Pons (tissue), 1 donor: ENCODE measurements around the gene NOM1.
"Not testable (repeated sequence)": the region's sequence is repeated elsewhere in the genome, so short reads cannot be mapped to it uniquely, and the experiment has no call there.

Experiments
- DNase-seq: peaks from one replicate; pipeline ENCODE4 v3.0.0-alpha.2; 2016; ENCODE audit warnings: low spot score

Gene NOM1

DNA sequence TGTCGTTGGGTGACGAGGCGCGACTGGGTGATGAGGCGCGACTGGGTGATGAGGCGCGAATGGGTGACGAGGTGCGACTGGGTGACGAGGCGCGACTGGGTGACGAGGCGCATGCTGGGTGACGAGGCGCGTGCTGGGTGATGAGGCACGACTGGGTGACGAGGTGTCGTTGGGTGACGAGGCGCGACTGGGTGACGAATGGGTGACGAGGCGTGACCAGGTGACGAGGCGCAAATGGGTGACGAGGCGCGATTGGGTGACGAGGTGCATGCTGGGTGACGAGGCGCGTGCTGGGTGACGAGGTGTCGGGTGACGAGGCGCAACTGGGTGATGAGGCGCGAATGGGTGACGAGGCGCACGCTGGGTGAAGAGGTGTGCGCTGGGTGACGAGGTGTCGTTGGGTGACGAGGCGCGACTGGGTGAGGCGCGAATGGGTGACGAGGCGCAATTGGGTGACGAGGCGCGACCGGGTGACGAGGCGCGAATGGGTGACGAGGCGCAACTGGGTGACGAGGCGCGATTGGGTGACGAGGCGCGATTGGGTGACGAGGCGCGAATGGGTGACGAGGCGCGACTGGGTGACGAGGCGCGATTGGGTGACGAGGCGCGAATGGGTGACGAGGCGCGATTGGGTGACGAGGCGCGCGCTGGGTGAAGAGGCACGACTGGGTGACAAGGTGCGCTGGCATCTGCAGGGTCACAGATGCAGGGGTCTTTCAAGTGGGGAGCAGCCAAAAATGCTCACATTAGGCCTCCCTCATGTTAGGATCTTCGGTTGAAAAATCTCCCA, 7.9 kb upstream of the NOM1 start:
- no peak for DNase-seq

DNA sequence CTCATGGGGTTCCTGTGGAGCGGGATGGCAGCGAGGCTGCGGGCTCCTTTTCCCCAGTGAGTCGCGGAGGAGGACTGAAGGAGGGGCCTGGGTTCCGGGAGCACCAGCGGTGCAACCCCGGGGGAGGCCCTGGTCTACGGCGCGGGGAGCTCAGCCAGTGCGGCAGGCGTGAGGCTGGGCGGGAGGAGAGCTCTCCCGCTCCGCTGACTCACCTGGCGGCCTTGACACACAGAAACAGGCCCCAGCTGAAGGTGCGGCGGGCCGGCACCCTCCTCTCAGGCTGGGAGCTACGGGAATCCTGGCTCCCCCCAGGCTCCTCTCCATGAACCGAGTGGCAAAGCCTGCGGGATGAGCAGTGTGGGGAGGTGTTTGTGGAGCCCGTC, 6.8 kb upstream of the NOM1 start:
- no peak for DNase-seq

DNA sequence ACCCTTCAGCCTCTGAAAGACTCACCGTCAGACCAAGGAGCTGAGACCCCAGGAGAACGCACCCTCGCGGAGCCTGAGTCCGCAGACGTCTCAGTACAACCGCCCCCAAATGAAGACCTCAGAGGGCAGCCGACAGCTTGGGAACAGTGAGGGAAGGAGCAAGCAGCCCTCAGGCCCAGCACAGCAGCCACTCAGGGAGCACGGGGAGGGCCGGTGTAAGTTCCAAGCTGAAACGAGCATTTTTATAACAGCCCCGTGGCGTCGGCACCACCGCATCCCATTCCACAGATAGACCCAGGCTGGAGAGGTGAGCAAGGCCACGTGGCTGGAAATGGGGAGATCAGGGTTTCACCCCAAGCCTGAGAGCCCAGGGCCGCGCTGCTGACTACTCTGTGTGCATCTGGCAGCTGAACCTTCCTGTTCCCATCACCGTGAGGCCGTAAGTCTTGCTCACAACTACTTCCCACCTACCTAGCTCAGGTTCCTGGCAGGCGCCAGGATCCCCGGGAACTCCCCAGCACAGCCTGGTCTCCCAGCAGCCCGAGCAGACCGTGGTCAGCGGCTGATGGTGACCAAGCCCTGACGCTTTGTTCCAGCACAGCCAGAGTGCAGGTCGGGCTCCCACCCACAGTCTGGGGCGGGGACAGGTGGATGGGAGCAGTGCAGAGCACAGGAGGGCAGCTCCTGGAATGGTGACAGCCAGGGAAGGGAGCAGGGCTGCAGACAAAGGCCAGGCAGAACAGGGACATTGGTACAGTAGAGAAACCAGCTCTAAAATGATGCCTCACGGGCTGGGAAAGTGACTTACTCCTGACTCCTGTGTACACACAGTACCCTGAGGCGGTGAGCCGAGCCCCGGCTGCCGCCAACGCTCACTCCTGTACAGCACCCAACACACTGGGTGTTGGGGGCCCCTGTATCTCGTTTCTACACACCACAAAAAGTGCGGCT, 6.1 kb upstream of the NOM1 start:
- DNase-seq: no peak

DNA sequence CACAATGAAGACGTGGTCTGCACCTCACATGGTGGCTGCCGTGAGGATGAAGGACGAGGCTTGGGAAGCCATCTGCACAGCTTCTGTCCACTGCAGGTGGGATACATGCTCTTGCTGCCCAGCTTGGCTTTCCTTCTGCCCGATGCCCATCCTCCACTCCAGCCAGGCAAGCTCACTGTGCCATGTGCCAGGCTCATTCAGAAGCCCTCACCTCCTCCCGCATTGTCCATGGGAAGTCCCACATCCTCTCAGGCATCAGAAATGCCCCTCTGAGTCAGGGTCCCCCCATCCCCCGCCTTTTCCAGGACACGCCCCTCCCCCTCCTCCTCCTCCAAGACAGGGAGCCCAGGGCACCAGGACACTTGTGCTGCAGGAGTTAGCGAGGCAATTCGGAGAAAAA, 4.6 kb upstream of the NOM1 start:
- DNase-seq: no peak

DNA sequence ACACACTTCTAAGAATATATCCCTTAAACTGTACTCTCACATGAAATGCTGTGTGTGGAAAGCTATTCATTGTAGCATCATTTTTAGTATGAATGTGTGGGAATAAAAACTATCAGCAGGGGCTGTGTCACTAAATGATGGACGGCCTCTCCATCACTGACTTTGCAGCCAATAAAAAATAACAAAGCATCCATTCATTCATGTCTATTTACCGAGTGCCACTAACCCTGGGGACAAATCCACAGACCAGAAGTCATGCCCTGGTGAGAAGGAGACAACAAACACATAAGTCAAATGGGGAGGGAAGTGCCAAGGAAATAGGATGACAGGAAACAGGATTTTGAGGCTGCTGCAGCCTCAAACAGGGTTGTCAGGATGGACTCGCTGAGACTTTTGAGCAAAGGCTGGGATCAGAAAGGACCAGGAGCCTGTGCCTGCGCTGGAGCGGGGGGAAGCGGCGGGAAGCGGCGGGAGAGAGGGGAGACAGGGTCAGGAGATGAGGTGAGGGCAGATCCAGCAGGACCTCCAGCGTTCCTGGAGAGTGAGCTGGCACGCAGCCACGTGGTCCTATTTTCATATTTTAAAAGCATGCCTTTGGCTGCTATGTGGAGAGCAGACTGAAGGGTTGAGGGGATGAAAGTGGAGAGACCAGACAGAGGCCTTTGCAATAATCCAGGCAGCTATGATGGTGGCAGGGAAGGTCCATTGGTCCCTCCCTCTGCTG, 2.2 kb upstream of the NOM1 start:
- DNase-seq: peak; percentile 79

DNA sequence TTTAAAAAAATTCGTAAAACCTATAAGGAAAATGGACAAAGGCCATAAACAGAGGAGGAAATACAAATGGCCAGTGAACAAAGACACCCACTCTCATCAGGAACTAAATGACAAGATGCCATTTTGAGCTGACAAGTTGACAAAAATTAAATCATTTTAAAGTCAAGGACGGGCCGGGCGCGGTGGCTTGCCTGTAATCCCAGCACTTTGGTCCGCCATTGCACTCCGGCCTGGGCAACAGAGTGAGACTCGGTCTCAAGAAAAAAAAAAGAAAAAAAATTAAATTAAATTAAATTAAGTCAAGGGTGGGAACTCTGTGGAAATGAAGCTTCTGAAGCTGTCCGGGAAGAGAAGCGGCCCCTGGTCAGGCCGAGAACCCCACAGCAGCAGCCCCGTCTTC, 1.2 kb upstream of the NOM1 start:
- no peak for DNase-seq

DNA sequence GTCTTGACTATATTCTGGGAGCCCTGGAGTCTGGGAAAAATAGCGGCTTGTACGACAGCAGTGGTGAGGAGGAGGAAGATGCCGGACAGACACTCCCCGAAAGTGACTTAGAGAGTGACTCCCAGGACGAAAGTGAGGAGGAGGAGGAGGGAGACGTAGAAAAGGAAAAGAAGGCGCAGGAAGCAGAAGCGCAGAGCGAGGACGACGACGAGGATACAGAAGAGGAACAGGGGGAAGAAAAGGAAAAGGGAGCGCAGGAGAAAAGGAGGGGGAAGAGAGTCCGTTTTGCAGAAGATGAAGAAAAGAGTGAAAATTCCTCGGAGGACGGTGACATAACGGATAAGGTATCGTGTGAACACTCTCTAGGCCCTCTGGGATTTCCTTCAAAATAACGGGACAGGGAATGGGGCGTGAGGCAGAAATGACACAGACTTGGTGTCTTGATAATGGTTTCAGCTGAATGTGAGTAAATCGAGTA, 908 bp downstream of the NOM1 start:
- no peak for DNase-seq

DNA sequence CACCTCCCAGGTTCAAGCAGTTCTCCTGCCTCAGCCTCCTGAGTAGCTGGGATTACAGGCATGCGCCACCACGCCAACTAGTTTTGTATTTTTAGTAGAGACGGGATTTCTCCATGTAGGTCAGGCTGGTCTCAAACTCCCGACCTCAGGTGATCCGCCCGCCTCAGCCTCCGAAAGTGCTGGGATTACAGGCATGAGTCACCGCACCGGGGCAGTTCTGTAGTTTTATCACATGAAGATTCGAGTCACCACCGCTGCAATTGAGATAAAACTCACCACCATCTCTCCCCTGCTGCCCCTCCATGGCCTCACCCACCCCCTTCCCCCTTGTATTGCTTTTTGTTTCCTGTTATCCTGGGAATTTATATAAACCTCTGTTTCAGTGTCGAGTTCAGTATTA, 3.7 kb downstream of the NOM1 start:
- DNase-seq: not testable (repeated sequence)

DNA sequence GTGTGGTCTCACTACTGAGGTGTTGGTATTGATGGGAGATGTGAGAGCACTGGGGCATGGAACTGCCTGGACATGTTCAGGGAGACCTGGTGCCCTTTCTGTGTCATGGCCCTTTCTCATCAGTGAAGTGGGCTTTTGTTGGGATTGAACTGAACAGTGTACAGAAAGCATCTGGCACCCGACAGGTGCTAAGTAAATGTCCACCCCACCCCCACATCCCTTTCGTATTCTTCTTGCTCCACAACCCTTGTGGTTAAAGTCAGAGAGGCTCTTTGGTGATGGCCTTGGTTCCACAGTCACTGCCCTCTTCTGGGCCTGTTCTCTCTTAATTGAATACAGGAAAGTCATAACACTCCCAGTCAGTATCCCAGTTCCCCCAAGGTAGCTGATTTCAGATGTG, 5.4 kb downstream of the NOM1 start:
- no peak for DNase-seq

DNA sequence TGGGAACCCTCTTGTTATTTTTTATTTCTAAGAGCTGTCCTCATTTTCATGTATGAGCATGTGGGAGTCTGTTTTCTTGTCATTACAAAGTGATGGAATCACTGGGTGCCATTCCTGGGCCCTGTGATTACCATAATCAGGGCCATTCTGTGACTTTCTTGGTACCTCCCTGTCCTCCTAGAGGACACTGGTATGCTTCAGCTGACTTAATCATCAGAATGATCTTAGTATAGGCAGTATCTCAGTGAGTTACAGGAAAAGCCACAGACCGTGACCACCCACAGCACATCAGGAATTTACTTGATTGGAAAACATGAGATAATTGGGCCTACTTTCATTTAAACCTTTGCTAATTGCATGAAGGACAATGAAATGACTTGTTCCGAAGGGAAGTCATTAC, 7.2 kb downstream of the NOM1 start:
- DNase-seq: no peak

DNA sequence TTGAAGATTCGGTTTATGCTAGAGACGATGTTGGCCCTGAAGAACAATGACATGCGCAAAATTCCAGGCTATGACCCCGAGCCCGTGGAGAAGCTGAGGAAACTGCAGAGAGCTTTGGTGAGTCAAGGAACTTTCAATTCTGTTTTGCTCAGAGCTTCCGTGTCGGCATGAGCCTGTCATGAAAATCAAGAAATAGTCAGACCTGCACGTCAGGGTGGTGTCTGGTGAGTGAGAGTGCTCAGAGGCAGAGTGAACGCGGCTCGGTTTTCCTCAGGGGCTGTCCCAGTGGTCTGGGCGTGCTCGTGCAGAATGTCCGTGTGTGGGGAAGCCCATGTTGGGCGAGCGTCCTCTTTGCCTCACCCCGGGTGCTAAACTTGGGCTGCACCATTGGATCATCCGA, 12.6 kb downstream of the NOM1 start:
- DNase-seq: no peak

DNA sequence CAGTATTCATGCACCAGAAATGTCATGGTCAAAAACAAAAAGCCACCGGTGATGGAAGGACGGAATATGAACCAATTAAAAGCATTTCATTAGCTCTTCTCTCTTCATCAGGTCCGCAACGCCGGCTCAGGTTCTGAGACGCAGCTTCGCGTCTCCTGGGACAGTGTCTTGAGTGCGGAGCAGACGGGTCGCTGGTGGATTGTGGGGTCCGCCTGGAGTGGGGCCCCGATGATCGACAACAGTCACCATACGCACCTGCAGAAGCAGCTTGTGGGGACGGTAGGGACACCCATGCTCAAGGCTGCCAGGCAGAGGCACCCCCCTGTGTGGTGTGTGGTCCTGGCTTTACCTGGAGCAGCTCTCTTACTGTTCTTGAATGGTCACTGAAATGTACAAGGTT, 13.4 kb downstream of the NOM1 start:
- no peak for DNase-seq

DNA sequence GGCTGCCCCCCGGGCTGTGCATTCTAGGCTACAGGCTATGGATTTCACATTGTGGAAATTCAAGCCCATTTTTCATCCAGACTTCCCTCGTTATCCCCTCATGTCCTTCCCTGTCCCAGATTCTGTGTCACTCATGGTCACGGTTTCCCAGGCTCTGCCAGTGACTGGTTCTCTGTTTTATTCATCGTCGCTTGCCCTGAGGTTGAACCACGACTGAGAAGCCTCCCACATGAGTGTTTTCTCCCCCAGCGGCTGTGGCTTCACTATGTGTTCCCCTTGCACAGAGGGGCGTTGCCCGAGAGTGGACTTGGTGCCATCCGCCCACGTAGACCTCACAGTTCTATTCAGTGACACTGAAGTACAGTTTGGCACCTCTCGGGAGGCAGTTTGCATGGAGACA, 14.0 kb downstream of the NOM1 start:
- DNase-seq: no peak

DNA sequence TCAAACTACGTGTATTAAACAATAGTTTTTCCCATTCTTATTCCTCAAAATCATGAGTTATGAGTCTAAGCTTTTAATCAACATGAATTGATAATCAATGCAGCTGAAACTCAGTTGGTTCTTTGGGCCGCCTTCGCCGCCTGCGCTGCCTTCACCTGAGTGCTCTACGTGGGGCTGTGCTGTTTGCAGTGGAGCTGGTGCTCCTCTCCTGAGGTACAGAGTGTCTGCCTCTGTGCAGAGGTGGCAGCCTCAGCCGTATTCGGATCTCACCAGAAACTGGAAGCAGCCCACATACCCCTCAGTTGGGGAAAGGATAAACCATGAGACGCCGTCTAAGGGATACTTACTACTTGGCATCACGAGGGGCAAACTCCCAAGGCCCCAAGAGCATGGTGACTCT, 15.5 kb downstream of the NOM1 start:
- DNase-seq: no peak

DNA sequence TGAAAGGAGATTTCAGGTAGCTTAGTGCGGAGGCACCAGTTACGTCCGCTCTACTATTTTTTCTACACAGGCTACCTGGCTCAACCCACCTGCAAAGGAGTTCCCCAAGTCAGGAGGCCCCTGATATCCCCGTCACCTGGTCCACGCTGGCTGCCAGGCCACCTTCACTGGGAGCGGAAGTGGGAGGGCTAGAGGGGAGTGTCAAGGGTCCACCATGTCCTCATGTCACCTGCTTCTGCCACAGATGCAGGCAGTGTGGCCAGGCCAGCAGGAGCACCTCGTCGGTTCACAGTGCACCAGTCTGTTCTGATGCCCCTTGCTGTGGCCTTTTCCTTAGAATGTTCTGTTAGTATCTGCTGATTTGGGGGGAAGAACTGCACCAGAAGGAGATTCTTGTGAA, 16.9 kb downstream of the NOM1 start:
- DNase-seq: no peak

DNA sequence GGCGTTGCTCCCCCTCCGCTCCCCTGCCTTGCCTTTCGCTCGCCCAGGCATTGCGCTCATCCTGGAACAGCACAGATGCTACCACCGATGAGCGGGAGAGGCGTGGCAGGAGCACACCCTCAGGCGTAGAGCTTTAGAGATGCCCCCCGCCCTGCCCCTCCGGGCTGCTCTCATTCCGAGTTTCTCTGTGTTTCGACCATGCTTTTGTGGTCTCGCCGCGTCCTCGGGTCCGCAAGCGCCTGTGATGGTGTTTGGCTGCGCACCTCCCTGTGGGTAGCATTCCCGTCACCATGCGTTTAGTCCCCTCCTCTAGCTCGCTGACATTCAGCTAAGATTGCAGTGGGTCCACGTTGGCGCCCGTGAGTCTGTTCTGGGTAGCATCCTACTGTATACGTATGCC, 18.7 kb downstream of the NOM1 start:
- no peak for DNase-seq

DNA sequence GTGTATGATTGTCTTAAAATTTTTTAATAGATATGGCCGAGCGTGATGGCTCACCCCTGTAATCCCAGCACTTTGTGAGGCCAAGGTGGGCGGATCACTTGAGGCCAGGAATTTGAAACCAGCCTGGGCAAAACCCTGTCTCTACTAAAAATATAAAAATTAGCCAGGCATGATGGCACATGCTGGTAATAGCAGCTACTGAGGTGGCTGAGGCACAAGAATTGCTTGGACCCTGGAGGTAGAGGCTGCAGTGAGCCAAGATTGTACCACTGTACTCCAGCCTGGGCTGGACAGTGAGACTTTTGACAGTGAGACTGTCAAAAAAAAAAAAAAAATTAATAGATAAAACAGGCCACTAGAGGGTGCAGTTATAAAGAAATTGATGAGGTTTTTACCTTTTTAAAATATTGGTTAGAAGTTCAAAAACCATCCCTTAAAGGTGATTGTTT, 20.5 kb downstream of the NOM1 start:
- no peak for DNase-seq

DNA sequence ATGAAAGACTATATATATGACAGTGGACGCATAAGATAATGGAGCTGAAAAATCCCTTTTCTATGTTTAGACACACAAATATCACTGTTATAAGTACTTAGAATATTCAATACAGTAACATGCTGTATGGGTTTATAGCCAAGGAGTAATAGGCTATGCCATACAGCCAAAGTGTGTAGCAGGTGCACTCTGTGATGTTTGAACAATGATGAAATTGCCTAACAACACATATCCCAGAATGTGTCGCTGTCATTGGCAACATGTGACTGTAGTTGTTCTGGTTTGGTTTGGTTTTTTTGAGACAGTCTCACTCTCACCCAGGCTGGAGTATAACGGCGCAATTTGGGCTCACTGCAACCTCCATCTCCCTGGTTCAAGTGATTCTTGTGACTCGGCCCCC, 26.1 kb downstream of the NOM1 start:
- DNase-seq: no peak

DNA sequence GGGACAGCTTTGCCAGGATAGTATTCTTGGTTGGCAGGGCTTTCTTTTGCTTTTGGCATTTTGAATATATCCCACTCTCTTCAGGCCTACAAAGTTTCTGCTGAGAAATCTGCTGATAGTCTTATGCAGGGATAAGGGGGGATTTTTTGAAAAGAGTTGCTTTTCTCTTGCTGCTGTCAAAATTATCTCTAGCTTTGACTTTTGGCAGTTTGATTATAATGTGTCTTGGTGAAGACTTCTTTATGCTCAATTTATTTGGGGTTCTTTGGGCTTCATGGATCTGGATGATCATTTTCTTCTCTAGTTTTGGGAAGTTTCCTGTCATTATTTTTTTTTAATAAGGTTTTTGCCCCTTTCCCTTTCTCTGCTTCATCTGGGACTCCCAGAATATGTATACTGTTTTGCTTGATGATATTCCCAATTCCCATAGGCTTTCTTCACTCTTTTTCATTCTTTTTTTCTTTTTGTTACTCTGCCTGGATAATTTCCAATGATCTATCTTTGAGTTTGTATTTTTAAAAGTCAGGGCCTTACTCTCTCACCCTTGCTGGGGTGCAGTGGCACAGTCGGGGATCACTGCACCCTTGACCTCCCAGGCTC, 29.6 kb downstream of the NOM1 start:
- DNase-seq: no peak

DNA sequence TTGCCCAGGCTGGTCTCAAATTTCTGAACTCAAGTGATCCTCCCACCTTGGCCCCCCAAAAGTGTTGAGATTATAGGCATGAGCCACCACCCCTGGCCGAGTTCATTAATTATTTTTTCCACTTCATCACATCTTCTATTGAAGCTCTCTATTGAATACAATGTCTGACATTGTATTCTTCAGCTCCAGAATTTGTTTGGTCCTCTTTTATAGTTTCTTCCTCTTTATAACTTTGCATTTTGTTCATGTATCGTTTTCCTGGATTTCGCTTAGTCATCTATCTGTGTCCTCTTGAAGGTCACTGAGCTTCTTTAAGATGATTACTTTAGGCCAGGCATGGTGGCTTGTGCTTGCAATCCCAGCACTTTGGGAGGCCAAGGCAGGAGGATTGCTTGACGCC, 30.2 kb downstream of the NOM1 start:
- DNase-seq: no peak

DNA sequence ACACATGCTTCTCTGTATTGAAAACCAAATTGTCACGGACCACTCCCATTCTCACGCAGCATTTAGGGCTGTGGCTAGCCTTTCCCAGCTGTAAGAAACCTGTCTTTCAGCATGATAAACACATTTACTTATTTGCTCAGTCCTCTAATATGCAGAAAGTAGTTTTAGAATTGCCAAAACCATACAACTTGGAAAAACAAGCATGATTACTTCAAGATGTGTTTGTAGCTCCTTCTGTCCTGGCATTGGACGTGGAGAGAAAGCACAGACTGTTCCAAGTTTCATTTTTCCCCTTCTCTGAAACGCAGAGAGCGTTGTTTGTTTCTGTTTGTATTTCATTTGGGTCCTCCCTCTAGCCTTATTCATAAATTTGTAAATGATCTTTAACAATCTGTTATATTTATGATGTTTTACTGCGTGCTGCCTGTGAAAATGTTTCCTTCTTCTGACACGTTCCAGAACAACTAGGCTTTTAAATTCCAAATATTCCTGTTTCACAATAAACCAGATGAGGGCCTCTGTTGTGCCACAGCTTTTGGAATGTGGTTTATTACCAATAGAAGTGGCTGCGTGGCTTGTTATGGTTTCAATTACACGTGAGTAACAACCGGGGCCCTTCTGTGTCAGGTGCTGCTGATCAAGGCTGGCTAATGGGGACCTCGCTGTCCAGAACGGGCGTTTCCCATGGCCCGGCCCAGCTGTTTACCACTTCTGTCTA, 34.8 kb downstream of the NOM1 start:
- no peak for DNase-seq
